A549 (cell line): ENCODE results near the gene SDHAF1. TPM values are rescaled to one million over a fixed set of nuclear protein-coding genes. Genes with fewer than 3 reads are reported as not detected.

Experiments used
- ATAC-seq, 2 experiments: fragments of 200-7000 bp in 1 of 2; fragments of >200 bp in 1 of 2; cut with Nextera tagmentation in 1 of 2; cut with Tn5 transposase in 1 of 2; 3 replicates each; pipeline versions ENCODE4 v1.8.0 to v1.9.1; 2018 to 2020; ENCODE audit warnings: mild to moderate bottlenecking in 1 of 2, moderate library complexity in 1 of 2
- CTCF ChIA-PET: fragments of 300-600 bp; sonication (Branson Sonifier 250); formaldehyde crosslinking; extraction: SDS; loops from one replicate; lab custom pipeline; 2021; ENCODE audit warnings: antibody characterized with exemption, inconsistent platforms; lab: Yijun Ruan, JAX
- POLR2A ChIA-PET: fragments of 350-600 bp; formaldehyde crosslinking; extraction: SDS; loops from one replicate; lab custom pipeline; 2021; ENCODE audit warnings: antibody characterized with exemption, inconsistent platforms; lab: Yijun Ruan, JAX
- DNase-seq, 2 experiments: peaks; one replicate each; pipeline versions ENCODE4 v3.0.0 to v3.0.0-alpha.2; 2011 to 2016; ENCODE audit warnings: low read depth in 1 of 2, low spot score in 1 of 2
- FAIRE-seq: peaks from 2 replicates; lab custom pipeline; 2011; peaks lifted over from hg19 to GRCh38; lab: Jason Lieb, UNC
- H3K27ac ChIP-seq, 2 experiments: fragments of >200 bp; sonication (Bioruptor Twin); formaldehyde crosslinking; 3 replicates each; pipeline ENCODE4 v1.5.1; 2016 to 2017
- H3K4me1 ChIP-seq: fragments of >200 bp; sonication (Bioruptor Twin); formaldehyde crosslinking; 3 replicates; pipeline ENCODE4 v1.6.1; 2016
- H3K4me2 ChIP-seq: fragments of >200 bp; sonication (Bioruptor Twin); formaldehyde crosslinking; 3 replicates; pipeline ENCODE4 v1.6.1; 2016
- H3K4me3 ChIP-seq: fragments of >200 bp; sonication (Bioruptor Twin); formaldehyde crosslinking; 3 replicates; pipeline ENCODE4 v1.5.1; 2016
- H3K9me3 ChIP-seq: fragments of >200 bp; sonication (Bioruptor Twin); formaldehyde crosslinking; 3 replicates; pipeline ENCODE4 v1.6.1; 2016
- CEBPB ChIP-seq, 2 experiments: fragments of >200 bp in 1 of 2; sonication (Bioruptor Twin) in 1 of 2; formaldehyde crosslinking in 1 of 2; IDR thresholded peaks; 2 replicates each; pipeline ENCODE4 v1.6.1; 2012 to 2016
- CHD4 ChIP-seq: fragments of 200-600 bp; sonication (generic); IDR thresholded peaks from 2 replicates; pipeline ENCODE4 v1.6.1; 2016; ENCODE audit warnings: antibody characterized with exemption, mild to moderate bottlenecking, borderline replicate concordance
- CTCF ChIP-seq: fragments of >200 bp; sonication (Bioruptor Twin); formaldehyde crosslinking; IDR thresholded peaks from 3 replicates; pipeline ENCODE4 v1.5.1; 2016
- E2F6 ChIP-seq: IDR thresholded peaks from 2 replicates; pipeline ENCODE4 v1.6.1; 2012; ENCODE audit warnings: low read depth, borderline replicate concordance
- EHMT2 ChIP-seq: fragments of 200-600 bp; sonication (generic); IDR thresholded peaks from 2 replicates; pipeline ENCODE4 v1.6.1; 2016; ENCODE audit warnings: antibody characterized with exemption, low read depth, mild to moderate bottlenecking, moderate library complexity
- EP300 ChIP-seq, 2 experiments: fragments of >200 bp; sonication (Bioruptor Twin); formaldehyde crosslinking; IDR thresholded peaks; 2 replicates in 1 of 2; 3 replicates in 1 of 2; pipeline ENCODE4 v1.6.1; 2016 to 2017
- HOXA7 ChIP-seq: fragments of 250-450 bp; sonication (Bioruptor Pico); IDR thresholded peaks from 2 replicates; pipeline ENCODE4 v1.5.0; 2020; ENCODE audit warnings: mild to moderate bottlenecking, moderate library complexity
- HOXB13 ChIP-seq: fragments of 250-450 bp; sonication (Bioruptor Pico); IDR thresholded peaks from 2 replicates; pipeline ENCODE4 v1.5.0; 2020; ENCODE audit warnings: low read depth, mild to moderate bottlenecking, moderate library complexity
- HOXB5 ChIP-seq: fragments of 250-450 bp; sonication (Bioruptor Pico); IDR thresholded peaks from 2 replicates; pipeline ENCODE4 v1.5.0; 2020; ENCODE audit warnings: mild to moderate bottlenecking, moderate library complexity
- JUN ChIP-seq, 2 experiments: fragments of >200 bp; sonication (Bioruptor Twin); formaldehyde crosslinking; IDR thresholded peaks; 2 replicates in 1 of 2; 3 replicates in 1 of 2; pipeline ENCODE4 v1.6.1; 2016 to 2017
- MAX ChIP-seq: IDR thresholded peaks from 2 replicates; pipeline ENCODE4 v1.6.1; 2012
- MAZ ChIP-seq: fragments of 150-350 bp; IDR thresholded peaks from 2 replicates; pipeline ENCODE4 v1.6.1; 2014; ENCODE audit warnings: antibody characterized with exemption, low read depth, low read length, borderline replicate concordance
- MYC ChIP-seq: IDR thresholded peaks from 2 replicates; pipeline ENCODE4 v1.6.1; 2012; ENCODE audit warnings: mild to moderate bottlenecking, inconsistent platforms, low read length, improper control_type of control experiment, borderline replicate concordance
- NFE2L2 ChIP-seq: fragments of 150-350 bp; conservative IDR thresholded peaks from 2 replicates; pipeline ENCODE4 v1.6.1; 2014; ENCODE audit warnings: low read length
- PHF8 ChIP-seq: fragments of 200-600 bp; sonication (generic); IDR thresholded peaks from 2 replicates; pipeline ENCODE4 v1.6.1; 2016; ENCODE audit warnings: low read depth, mild to moderate bottlenecking, antibody characterized with exemption, moderate library complexity, borderline replicate concordance
- POLR2A ChIP-seq: IDR thresholded peaks from 2 replicates; pipeline ENCODE4 v1.6.1; 2012; ENCODE audit warnings: mild to moderate bottlenecking, low read length
- POLR2AphosphoS2 ChIP-seq: conservative IDR thresholded peaks from 2 replicates; pipeline ENCODE4 v1.6.1; 2012; ENCODE audit warnings: low read length, improper control_type of control experiment, inconsistent platforms
- RAD21 ChIP-seq, 2 experiments: fragments of >200 bp in 1 of 2; sonication (Bioruptor Twin) in 1 of 2; formaldehyde crosslinking in 1 of 2; IDR thresholded peaks in 1 of 2; conservative IDR thresholded peaks in 1 of 2; 2 replicates in 1 of 2; 3 replicates in 1 of 2; pipeline ENCODE4 v1.6.1; 2012 to 2018; ENCODE audit warnings: inconsistent platforms in 1 of 2
- TFCP2L1 ChIP-seq: fragments of 250-450 bp; sonication (Bioruptor Pico); IDR thresholded peaks from 2 replicates; pipeline ENCODE4 v1.5.0; 2021; ENCODE audit warnings: mild to moderate bottlenecking
- TP53 ChIP-seq: fragments of 250-450 bp; sonication (Bioruptor Pico); IDR thresholded peaks from 2 replicates; pipeline ENCODE4 v1.5.0; 2021; ENCODE audit warnings: mild to moderate bottlenecking, moderate library complexity
- ZNF302 ChIP-seq: fragments of 250-450 bp; sonication (Bioruptor Pico); IDR thresholded peaks from 2 replicates; pipeline ENCODE4 v1.9.0; 2021; ENCODE audit warnings: inconsistent platforms, mild to moderate bottlenecking, moderate library complexity
- WGBS: methylation state at CpG from one replicate; pipeline ENCODE4 v1.1.6; 2017; ENCODE audit errors: missing lambda C conversion rate; 5-methylcytosine and 5-hydroxymethylcytosine counted together
- polyA minus RNA-seq: library from RNA; depleted of rRNA, polyadenylated mRNA; stranded (reverse); fragments of >200 nt; gene quantifications from 2 replicates; pipeline ENCODE4 v1.2.3, GENCODE V29; 2011; rRNA and poly(A)+ RNA removed
- polyA plus RNA-seq, 4 experiments: library from polyadenylated mRNA; depleted of rRNA in 3 of 4; stranded (reverse); fragments of >200 nt; fragmentation: RNase III in 1 of 4; extraction: RNeasy Plus Mini Kit Qiagen cat#74134 plus additional on column Dnase treatment in 1 of 4; gene quantifications; 2 replicates in 3 of 4; 3 replicates in 1 of 4; pipeline ENCODE4 v1.2.3, GENCODE V29; 2011 to 2017
- TF ChIP-seq, protein P1 (sequence below): fragments of 200-600 bp; sonication (generic); IDR thresholded peaks from 2 replicates; pipeline ENCODE4 v1.6.1; 2016; ENCODE audit warnings: antibody characterized with exemption, mild to moderate bottlenecking, moderate library complexity
- TF ChIP-seq, protein P2 (sequence below): fragments of 250-450 bp; sonication (Bioruptor Pico); IDR thresholded peaks from 2 replicates; pipeline ENCODE4 v1.5.0; 2020; ENCODE audit warnings: low read depth, mild to moderate bottlenecking, moderate library complexity
- TF ChIP-seq, protein P3 (sequence below): fragments of 250-450 bp; sonication (Bioruptor Pico); IDR thresholded peaks from 2 replicates; pipeline ENCODE4 v1.5.0; 2021; ENCODE audit warnings: mild to moderate bottlenecking, moderate library complexity, borderline replicate concordance
- TF ChIP-seq, protein P4 (sequence below): fragments of 150-350 bp; IDR thresholded peaks from 2 replicates; pipeline ENCODE4 v1.6.1; 2014; ENCODE audit warnings: low read depth, mild to moderate bottlenecking, low read length

Gene SDHAF1
- 22.8 and 25.3 TPM in 2 replicates for polyA plus RNA-seq (2011; rRNA removed)
- 55.6 and 62.5 TPM in 2 replicates for polyA plus RNA-seq (2012; cell fraction: cytosol; rRNA removed)
- polyA plus RNA-seq (2012; cell fraction: nucleus; rRNA removed): 41.6 and 44.6 TPM in 2 replicates
- polyA plus RNA-seq (2017; fragmentation: RNase III; extraction: RNeasy Plus Mini Kit Qiagen cat#74134 plus additional on column Dnase treatment): 22.6 to 27.1 TPM (median 23.2 TPM) in 3 replicates
- 5.9 and 8.5 TPM in 2 replicates for polyA minus RNA-seq

DNA sequence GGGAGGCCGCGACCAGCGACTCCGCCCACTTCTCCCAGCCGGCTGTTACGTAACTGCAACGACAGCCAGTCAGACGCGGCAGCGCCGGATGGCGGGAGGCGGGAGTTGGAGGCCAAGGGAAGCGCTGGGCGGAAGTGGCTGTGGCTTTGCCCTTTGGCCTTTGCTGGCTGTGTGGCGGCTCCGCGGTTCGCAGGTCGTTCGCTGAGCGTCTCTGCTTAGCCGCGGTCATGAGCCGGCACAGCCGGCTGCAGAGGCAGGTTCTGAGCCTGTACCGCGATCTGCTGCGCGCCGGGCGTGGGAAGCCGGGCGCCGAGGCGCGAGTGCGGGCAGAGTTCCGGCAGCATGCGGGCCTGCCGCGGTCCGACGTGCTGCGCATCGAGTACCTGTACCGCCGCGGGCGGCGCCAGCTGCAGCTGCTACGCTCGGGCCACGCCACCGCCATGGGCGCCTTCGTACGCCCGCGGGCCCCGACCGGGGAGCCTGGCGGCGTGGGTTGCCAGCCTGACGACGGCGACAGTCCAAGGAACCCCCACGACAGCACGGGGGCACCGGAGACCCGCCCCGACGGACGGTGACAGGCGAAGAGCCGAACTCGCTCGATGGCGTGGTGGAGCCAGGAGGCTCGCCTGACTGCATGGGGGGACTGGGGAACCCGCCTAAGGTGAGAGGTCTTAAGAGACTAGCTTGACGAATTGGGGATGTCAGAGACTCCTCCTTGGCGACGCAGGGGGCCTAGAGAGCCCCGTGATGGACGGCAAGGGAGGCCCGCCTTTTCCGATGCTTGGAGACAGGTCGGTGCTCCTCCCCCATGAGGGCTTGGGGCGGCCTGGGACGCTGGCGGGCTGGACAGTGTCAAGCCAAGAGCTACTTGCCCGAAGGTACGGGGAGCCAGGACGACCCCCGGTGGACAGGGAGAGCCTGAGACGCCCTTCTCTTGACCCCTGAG lies at the start of gene SDHAF1:
SDHAF1 (plus strand) TSS at position 141 of the 946 bp plus-strand sequence; CDS start at position 228, 87 bp downstream.
- 2% methylated on average over 82 of the region's 97 CpGs for WGBS
- peak; percentile 90 to 93 for ATAC-seq
- Histone ChIP-seq H3K27ac (peak within 1 kb of the TSS; percentile 88 to 90), H3K4me1 (peaks cover 26% of the 10 kb centered on the region), H3K4me3 (peak within 1 kb of the TSS; percentile 79), H3K4me2 (peak within 1 kb of the TSS; percentile 83), H3K9me3 (no peaks in the 10 kb centered on the region)
- DNase-seq: peak; percentile 98 to 100
- FAIRE-seq: peak; percentile 100
- POLR2A ChIA-PET: interaction anchor here (2.4 kb wide), 1 partner anchor 14 kb away, joined by 11 read pairs; the partner anchor contains the start of gene SYNE4
- CTCF ChIA-PET: interaction anchor here (1.1 to 4.9 kb wide), 18 partner anchors 8 to 175 kb away, joined by 3 to 15 read pairs (median 4); no protein-coding TSS in a partner anchor
- TF ChIP-seq CTCF (0 out of 3 replicates have a peak, but pooled peaks have one; percentile 8), NFE2L2 (no peak), MAZ (no peak), MAX (peak; percentile 94; the same call in 1 of the 2 replicates), EP300 (IDR thresholded peaks at IDR 0.05) (no peak), POLR2AphosphoS2 (no peak), EHMT2 (no peak), HOXA7 (CRISPR knock-in tag) (no peak), RAD21 (conservative IDR thresholded peaks at IDR 0.05 in 1 of 2, IDR thresholded peaks at IDR 0.05 in 1 of 2) (peak in 1 of 2 experiments; percentile 16; a peak in 2 of 5 replicates), HOXB13 (peak; percentile 69; the same call in 1 of the 2 replicates), E2F6 (peak; percentile 91), ZNF302 (CRISPR knock-in tag) (no peak), POLR2A (no peak; the same call in none of the 2 replicates), PHF8 (peak; percentile 66; the same call in 1 of the 2 replicates), TFCP2L1 (CRISPR knock-in tag) (no peak), JUN (IDR thresholded peaks at IDR 0.05) (peak; percentile 93 to 97; a peak in 4 of 5 replicates), MYC (peak; percentile 12; the same call in 1 of the 2 replicates), HOXB5 (CRISPR knock-in tag) (peak; percentile 68; the same call in 1 of the 2 replicates), CHD4 (no peak), CEBPB (IDR thresholded peaks at IDR 0.05) (peak; percentile 79 to 95; a peak in 3 of 4 replicates), TP53 (CRISPR knock-in tag) (no peak)
- TF ChIP-seq, protein P1, sequence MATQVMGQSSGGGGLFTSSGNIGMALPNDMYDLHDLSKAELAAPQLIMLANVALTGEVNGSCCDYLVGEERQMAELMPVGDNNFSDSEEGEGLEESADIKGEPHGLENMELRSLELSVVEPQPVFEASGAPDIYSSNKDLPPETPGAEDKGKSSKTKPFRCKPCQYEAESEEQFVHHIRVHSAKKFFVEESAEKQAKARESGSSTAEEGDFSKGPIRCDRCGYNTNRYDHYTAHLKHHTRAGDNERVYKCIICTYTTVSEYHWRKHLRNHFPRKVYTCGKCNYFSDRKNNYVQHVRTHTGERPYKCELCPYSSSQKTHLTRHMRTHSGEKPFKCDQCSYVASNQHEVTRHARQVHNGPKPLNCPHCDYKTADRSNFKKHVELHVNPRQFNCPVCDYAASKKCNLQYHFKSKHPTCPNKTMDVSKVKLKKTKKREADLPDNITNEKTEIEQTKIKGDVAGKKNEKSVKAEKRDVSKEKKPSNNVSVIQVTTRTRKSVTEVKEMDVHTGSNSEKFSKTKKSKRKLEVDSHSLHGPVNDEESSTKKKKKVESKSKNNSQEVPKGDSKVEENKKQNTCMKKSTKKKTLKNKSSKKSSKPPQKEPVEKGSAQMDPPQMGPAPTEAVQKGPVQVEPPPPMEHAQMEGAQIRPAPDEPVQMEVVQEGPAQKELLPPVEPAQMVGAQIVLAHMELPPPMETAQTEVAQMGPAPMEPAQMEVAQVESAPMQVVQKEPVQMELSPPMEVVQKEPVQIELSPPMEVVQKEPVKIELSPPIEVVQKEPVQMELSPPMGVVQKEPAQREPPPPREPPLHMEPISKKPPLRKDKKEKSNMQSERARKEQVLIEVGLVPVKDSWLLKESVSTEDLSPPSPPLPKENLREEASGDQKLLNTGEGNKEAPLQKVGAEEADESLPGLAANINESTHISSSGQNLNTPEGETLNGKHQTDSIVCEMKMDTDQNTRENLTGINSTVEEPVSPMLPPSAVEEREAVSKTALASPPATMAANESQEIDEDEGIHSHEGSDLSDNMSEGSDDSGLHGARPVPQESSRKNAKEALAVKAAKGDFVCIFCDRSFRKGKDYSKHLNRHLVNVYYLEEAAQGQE: peak; percentile 22; the same call in 1 of the 2 replicates
- TF ChIP-seq, protein P2, sequence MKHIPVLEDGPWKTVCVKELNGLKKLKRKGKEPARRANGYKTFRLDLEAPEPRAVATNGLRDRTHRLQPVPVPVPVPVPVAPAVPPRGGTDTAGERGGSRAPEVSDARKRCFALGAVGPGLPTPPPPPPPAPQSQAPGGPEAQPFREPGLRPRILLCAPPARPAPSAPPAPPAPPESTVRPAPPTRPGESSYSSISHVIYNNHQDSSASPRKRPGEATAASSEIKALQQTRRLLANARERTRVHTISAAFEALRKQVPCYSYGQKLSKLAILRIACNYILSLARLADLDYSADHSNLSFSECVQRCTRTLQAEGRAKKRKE (CRISPR knock-in tag): 0 out of 2 replicates have a peak, but pooled peaks have one; percentile 22
- TF ChIP-seq, protein P3, sequence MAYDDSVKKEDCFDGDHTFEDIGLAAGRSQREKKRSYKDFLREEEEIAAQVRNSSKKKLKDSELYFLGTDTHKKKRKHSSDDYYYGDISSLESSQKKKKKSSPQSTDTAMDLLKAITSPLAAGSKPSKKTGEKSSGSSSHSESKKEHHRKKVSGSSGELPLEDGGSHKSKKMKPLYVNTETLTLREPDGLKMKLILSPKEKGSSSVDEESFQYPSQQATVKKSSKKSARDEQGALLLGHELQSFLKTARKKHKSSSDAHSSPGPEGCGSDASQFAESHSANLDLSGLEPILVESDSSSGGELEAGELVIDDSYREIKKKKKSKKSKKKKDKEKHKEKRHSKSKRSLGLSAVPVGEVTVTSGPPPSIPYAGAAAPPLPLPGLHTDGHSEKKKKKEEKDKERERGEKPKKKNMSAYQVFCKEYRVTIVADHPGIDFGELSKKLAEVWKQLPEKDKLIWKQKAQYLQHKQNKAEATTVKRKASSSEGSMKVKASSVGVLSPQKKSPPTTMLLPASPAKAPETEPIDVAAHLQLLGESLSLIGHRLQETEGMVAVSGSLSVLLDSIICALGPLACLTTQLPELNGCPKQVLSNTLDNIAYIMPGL: 0 out of 2 replicates have a peak, but pooled peaks have one; percentile 62
- TF ChIP-seq, protein P4, sequence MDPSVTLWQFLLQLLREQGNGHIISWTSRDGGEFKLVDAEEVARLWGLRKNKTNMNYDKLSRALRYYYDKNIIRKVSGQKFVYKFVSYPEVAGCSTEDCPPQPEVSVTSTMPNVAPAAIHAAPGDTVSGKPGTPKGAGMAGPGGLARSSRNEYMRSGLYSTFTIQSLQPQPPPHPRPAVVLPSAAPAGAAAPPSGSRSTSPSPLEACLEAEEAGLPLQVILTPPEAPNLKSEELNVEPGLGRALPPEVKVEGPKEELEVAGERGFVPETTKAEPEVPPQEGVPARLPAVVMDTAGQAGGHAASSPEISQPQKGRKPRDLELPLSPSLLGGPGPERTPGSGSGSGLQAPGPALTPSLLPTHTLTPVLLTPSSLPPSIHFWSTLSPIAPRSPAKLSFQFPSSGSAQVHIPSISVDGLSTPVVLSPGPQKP: no peak
